ENCODE results near the gene BAIAP2. TPM values are rescaled to one million over a fixed set of nuclear protein-coding genes. Genes with fewer than 3 reads are reported as not detected.

BAIAP2 gene
- total RNA-seq, 2 donors from 2014 or later: 14.7 to 22.7 TPM

GRCh38 chr17:81148571-81148970 is 113.6 kb downstream of the BAIAP2 start:
- Histone ChIP-seq H3K4me1 (no peaks in the 10 kb centered on the region), H3K9me3 (no peaks in the 10 kb centered on the region), H3K36me3 (no peaks in the 10 kb centered on the region), H3K27me3 (no peaks in the 10 kb centered on the region), H3K27ac (no peak overlapping the region), H3K9ac (ENCODE audit: low read depth in 2 of 2, low read length in 2 of 2) (no peak overlapping the region), H3K4me3 (no peak overlapping the region)
- intact Hi-C loops (cut with DNase I): no loop called here
- DNase-seq: no peak
- TF ChIP-seq, protein P1, sequence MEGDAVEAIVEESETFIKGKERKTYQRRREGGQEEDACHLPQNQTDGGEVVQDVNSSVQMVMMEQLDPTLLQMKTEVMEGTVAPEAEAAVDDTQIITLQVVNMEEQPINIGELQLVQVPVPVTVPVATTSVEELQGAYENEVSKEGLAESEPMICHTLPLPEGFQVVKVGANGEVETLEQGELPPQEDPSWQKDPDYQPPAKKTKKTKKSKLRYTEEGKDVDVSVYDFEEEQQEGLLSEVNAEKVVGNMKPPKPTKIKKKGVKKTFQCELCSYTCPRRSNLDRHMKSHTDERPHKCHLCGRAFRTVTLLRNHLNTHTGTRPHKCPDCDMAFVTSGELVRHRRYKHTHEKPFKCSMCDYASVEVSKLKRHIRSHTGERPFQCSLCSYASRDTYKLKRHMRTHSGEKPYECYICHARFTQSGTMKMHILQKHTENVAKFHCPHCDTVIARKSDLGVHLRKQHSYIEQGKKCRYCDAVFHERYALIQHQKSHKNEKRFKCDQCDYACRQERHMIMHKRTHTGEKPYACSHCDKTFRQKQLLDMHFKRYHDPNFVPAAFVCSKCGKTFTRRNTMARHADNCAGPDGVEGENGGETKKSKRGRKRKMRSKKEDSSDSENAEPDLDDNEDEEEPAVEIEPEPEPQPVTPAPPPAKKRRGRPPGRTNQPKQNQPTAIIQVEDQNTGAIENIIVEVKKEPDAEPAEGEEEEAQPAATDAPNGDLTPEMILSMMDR (IDR thresholded peaks at IDR 0.05): no peak

- intact Hi-C loops (cut with DNase I): no loop called here
- Histone ChIP-seq H3K4me3 (no peak overlapping the region), H3K9ac (ENCODE audit: low read depth in 2 of 2, low read length in 2 of 2) (no peak overlapping the region), H3K4me1 (no peaks in the 10 kb centered on the region), H3K36me3 (no peaks in the 10 kb centered on the region), H3K27ac (no peak overlapping the region), H3K27me3 (no peaks in the 10 kb centered on the region), H3K9me3 (no peaks in the 10 kb centered on the region)
- DNase-seq: no peak
- TF ChIP-seq, protein P1 (IDR thresholded peaks at IDR 0.05): no peak
Measured at GRCh38 chr17:81148986-81149533, 114.1 kb downstream of the BAIAP2 start.

DNA sequence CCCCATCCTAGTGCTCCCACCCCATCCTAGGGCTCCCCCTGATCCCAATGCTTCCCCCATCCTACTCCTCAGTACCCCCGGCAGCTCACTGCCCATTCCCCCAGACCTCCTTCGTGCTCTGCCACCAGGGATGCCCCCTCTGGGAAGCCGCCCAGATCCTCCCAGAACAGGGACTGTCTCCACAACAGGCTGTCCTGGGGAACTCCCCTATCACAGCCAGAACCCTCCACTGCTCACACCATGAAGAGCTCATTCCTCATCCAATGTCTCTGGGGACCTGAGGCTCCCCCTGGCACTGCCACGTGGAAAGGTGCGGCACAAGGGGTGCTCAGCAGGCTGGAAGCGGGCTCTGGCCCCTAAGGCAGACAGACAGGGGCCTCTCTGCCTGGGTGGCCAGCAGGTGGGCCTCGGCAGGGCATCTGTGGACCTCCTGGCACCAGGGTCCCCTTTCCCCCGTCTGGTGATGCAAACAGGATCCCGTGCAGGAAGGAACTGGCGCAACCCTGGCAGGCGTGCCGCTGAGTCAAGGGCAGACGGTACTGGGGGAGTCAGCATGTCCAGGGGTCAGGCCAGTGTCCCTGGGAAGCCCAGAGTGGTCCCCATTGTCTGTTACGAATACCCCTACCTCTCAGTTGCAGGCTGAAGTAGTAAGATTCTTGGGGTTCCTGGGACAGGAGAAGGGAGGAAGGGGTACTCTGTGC is 115.6 kb downstream of the BAIAP2 start:
- no peak for DNase-seq
- H3K4me1 ChIP-seq: no peaks in the 10 kb centered on the region
- H3K9me3 ChIP-seq: no peaks in the 10 kb centered on the region
- intact Hi-C loops (cut with DNase I): no loop called here
- H3K4me3 ChIP-seq: no peak overlapping the region
- H3K27ac ChIP-seq: no peak overlapping the region
- TF ChIP-seq, protein P1 (IDR thresholded peaks at IDR 0.05): no peak
- H3K9ac ChIP-seq (ENCODE audit: low read depth in 2 of 2, low read length in 2 of 2): no peak overlapping the region
- H3K27me3 ChIP-seq: no peaks in the 10 kb centered on the region
- no peaks in the 10 kb centered on the region for H3K36me3 ChIP-seq

DNA sequence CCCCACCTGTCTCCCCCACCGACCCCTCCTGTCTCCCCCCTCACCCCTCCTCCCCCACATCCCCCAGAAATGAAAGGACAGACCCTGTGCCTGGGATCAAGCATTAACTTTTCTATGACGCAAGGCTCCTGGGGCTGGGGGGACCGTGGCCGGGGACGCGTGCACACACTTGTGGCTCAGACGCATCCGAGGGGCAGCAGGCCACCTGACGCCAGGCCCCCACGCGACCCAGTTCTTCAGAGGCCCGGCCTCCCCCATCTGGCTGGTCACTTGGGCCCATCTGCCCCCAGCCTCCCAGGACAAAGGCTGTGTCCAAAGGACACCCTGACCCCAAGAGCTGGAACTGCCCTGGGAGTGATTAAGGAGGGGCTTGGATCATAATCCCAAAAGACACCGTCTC is 116.3 kb downstream of the BAIAP2 start:
- no peaks in the 10 kb centered on the region for H3K27me3 ChIP-seq
- no peak overlapping the region for H3K4me3 ChIP-seq
- H3K4me1 ChIP-seq: no peaks in the 10 kb centered on the region
- DNase-seq: no peak
- TF ChIP-seq, protein P1 (IDR thresholded peaks at IDR 0.05): no peak
- H3K9ac ChIP-seq (ENCODE audit: low read depth in 2 of 2, low read length in 2 of 2): no peak overlapping the region
- H3K27ac ChIP-seq: no peak overlapping the region
- no peaks in the 10 kb centered on the region for H3K9me3 ChIP-seq
- no peaks in the 10 kb centered on the region for H3K36me3 ChIP-seq
- intact Hi-C loops (cut with DNase I): no loop called here

DNA sequence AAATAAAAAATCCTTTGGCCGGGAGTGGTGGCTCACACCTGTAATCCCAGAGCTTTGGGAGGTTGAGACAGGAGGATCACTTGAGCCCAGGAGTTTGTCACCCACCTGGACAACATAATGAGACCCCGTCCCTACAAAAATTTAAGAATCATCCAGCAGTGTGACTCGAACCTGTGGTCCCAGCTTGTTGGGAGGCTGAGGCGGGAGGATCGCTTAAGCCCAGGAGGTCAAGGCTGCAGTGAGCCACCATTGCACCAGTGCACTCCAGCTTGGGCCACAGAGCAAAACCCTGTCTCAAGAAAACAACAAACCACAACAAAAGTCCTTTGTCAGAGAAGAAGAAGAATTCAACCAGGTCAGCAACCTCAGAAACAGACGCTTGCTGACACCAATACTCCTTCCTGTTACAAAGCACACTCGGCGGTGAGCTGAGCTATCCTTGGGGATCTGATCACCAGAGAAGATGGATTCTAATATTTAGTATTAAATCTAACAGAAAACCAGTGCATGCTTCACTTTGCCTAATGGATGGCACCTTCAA is 117.4 kb downstream of the BAIAP2 start:
- H3K4me1 ChIP-seq: no peaks in the 10 kb centered on the region
- no peak overlapping the region for H3K4me3 ChIP-seq
- H3K9ac ChIP-seq (ENCODE audit: low read depth in 2 of 2, low read length in 2 of 2): no peak overlapping the region
- no peaks in the 10 kb centered on the region for H3K27me3 ChIP-seq
- no peak overlapping the region for H3K27ac ChIP-seq
- TF ChIP-seq, protein P1 (IDR thresholded peaks at IDR 0.05): no peak
- no peak for DNase-seq
- H3K9me3 ChIP-seq: no peaks in the 10 kb centered on the region
- no peaks in the 10 kb centered on the region for H3K36me3 ChIP-seq
- intact Hi-C loops (cut with DNase I): no loop called here
